ENCODE results near the gene GPR132.

Gene GPR132

GRCh38 chr14:105019861-105020814 is 45.1 kb downstream of the GPR132 start:
- peak overlapping the region; percentile 97 for H3K27ac ChIP-seq
- TF ChIP-seq ZFX (IDR thresholded peaks at IDR 0.05), result peak; percentile 96; the same call in 1 of the 2 replicates
- TF ChIP-seq, protein P1, sequence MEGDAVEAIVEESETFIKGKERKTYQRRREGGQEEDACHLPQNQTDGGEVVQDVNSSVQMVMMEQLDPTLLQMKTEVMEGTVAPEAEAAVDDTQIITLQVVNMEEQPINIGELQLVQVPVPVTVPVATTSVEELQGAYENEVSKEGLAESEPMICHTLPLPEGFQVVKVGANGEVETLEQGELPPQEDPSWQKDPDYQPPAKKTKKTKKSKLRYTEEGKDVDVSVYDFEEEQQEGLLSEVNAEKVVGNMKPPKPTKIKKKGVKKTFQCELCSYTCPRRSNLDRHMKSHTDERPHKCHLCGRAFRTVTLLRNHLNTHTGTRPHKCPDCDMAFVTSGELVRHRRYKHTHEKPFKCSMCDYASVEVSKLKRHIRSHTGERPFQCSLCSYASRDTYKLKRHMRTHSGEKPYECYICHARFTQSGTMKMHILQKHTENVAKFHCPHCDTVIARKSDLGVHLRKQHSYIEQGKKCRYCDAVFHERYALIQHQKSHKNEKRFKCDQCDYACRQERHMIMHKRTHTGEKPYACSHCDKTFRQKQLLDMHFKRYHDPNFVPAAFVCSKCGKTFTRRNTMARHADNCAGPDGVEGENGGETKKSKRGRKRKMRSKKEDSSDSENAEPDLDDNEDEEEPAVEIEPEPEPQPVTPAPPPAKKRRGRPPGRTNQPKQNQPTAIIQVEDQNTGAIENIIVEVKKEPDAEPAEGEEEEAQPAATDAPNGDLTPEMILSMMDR (conservative IDR thresholded peaks at IDR 0.05), result no peak

GRCh38 chr14:105018414-105018813 is 46.8 kb downstream of the GPR132 start:
- H3K27ac ChIP-seq, result peak overlapping the region; percentile 97
- TF ChIP-seq, protein P1 (conservative IDR thresholded peaks at IDR 0.05), result no peak
- no peak for TF ChIP-seq ZFX (IDR thresholded peaks at IDR 0.05)

DNA sequence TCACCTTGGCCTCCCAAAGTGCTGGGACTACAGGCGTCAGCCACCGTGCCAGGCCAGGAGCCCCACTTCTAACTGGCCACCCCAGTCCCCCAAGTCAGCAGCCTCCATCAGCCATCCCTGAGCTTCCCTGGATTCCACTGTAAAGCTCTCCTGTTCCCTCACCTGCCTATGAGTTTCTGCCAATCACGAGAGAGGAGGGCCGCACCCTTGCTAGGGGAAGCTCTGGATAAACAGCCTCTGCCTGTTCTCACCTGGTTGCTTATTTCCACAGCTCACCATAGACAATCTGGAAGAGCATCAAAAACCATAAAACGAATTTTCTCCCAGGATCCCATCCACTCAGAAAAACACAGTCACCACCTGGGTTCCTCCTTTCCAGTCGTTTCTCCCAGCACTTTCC is 49.3 kb downstream of the GPR132 start:
- H3K27ac ChIP-seq, result peak overlapping the region; percentile 6; the same call in 1 of the 2 replicates

DNA sequence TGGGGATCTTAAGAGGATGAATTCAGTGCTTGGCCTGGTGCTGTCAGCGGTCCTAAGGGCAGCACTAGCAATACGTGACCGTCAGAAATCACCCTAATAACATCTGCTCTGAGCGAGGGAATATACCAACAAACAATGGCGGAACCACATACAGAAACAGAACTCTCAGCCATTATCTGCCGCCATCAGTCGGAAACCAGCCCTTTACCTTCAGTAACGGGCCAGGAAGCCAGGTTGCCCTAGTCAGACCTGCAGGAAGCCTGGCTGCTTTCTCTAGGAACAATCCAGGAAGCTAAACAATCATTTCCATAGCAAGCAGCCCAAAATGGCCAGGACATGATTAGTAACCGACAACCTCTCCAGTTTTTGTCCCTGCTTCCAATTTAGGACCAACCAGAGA is 50.0 kb downstream of the GPR132 start:
- H3K27ac ChIP-seq, result peak overlapping the region; percentile 6; the same call in 1 of the 2 replicates
- TF ChIP-seq ZFX (IDR thresholded peaks at IDR 0.05), result no peak
- TF ChIP-seq, protein P1 (conservative IDR thresholded peaks at IDR 0.05), result no peak

More for the DNA sequence above, 49.3 kb downstream of the GPR132 start:
- no peak for TF ChIP-seq ZFX (IDR thresholded peaks at IDR 0.05)
- TF ChIP-seq, protein P1 (conservative IDR thresholded peaks at IDR 0.05), result no peak

- no peak overlapping the region for H3K27ac ChIP-seq
These were observed 50.6 kb downstream of the GPR132 start for GRCh38 chr14:105014631-105015030.

GRCh38 chr14:105014032-105014431 is 51.2 kb downstream of the GPR132 start:
- TF ChIP-seq, protein P1 (conservative IDR thresholded peaks at IDR 0.05), result no peak
- TF ChIP-seq ZFX (IDR thresholded peaks at IDR 0.05), result no peak
- H3K27ac ChIP-seq, result no peak overlapping the region

More at GRCh38 chr14:105014631-105015030, 50.6 kb downstream of the GPR132 start:
- no peak for TF ChIP-seq ZFX (IDR thresholded peaks at IDR 0.05)
- TF ChIP-seq, protein P1 (conservative IDR thresholded peaks at IDR 0.05), result no peak

- TF ChIP-seq, protein P1 (conservative IDR thresholded peaks at IDR 0.05), result no peak; the same call in 1 of the 2 replicates
- TF ChIP-seq ZFX (IDR thresholded peaks at IDR 0.05), result no peak
- H3K27ac ChIP-seq, result no peak overlapping the region
These were observed 52.0 kb downstream of the GPR132 start for GRCh38 chr14:105013150-105013785.
